A549 (cell line): ENCODE results near the gene NCOA1.

ENCODE experiments used
- CTCF ChIP-seq: fragments of >200 bp; sonication (Bioruptor Twin); formaldehyde crosslinking; IDR thresholded peaks from 3 replicates; pipeline ENCODE4 v1.5.1; 2016
- EHMT2 ChIP-seq: fragments of 200-600 bp; sonication (generic); IDR thresholded peaks from 2 replicates; pipeline ENCODE4 v1.6.1; 2016; ENCODE audit warnings: antibody characterized with exemption, low read depth, mild to moderate bottlenecking, moderate library complexity
- ELK1 ChIP-seq: fragments of 150-350 bp; IDR thresholded peaks from 2 replicates; pipeline ENCODE4 v1.6.1; 2014; ENCODE audit warnings: low read depth, mild to moderate bottlenecking, low read length
- EP300 ChIP-seq, 2 experiments: fragments of >200 bp; sonication (Bioruptor Twin); formaldehyde crosslinking; IDR thresholded peaks; 2 replicates in 1 of 2; 3 replicates in 1 of 2; pipeline ENCODE4 v1.6.1; 2016 to 2017
- JUNB ChIP-seq: fragments of >200 bp; sonication (Bioruptor Twin); formaldehyde crosslinking; IDR thresholded peaks from 2 replicates; pipeline ENCODE4 v1.6.1; 2016
- KDM1A ChIP-seq: fragments of 200-600 bp; sonication (generic); IDR thresholded peaks from 2 replicates; pipeline ENCODE4 v1.6.1; 2016; ENCODE audit warnings: low read depth, mild to moderate bottlenecking
- PHF8 ChIP-seq: fragments of 200-600 bp; sonication (generic); IDR thresholded peaks from 2 replicates; pipeline ENCODE4 v1.6.1; 2016; ENCODE audit warnings: low read depth, mild to moderate bottlenecking, antibody characterized with exemption, moderate library complexity, borderline replicate concordance
- RAD21 ChIP-seq, 2 experiments: fragments of >200 bp in 1 of 2; sonication (Bioruptor Twin) in 1 of 2; formaldehyde crosslinking in 1 of 2; IDR thresholded peaks in 1 of 2; conservative IDR thresholded peaks in 1 of 2; 2 replicates in 1 of 2; 3 replicates in 1 of 2; pipeline ENCODE4 v1.6.1; 2012 to 2018; ENCODE audit warnings: inconsistent platforms in 1 of 2
- RCOR1 ChIP-seq: fragments of 150-350 bp; IDR thresholded peaks from 2 replicates; pipeline ENCODE4 v1.6.1; 2014; ENCODE audit warnings: antibody characterized with exemption, low read length, low read depth
- ZFP36 ChIP-seq: fragments of 450-650 bp; IDR thresholded peaks from 2 replicates; pipeline ENCODE4 v1.6.1; 2014; ENCODE audit warnings: borderline replicate concordance; ENCODE audit not compliant: partially characterized antibody

GRCh38 chr2:24592441-24593100, 101.5 kb downstream of the NCOA1 start:
- TF ChIP-seq CTCF (no peak), ELK1 (no peak), ZFP36 (no peak), EP300 (IDR thresholded peaks at IDR 0.05) (no peak), KDM1A (no peak), RCOR1 (no peak), PHF8 (no peak), RAD21 (conservative IDR thresholded peaks at IDR 0.05 in 1 of 2, IDR thresholded peaks at IDR 0.05 in 1 of 2) (no peak), JUNB (no peak), EHMT2 (no peak)
